H9 (cell line): ENCODE measurements around the gene SPATA1. TPM values are rescaled to one million over a fixed set of nuclear protein-coding genes. Genes with fewer than 3 reads are reported as not detected.

Experiments used
- DNase-seq: peaks from one replicate; pipeline ENCODE4 v3.0.0-alpha.2; 2017
- H2AFZ ChIP-seq: one replicate; pipeline ENCODE4 v1.6.1; 2013; ENCODE audit warnings: mild to moderate bottlenecking, low read length, control low read depth, moderate library complexity
- H2AK5ac ChIP-seq: 2 replicates; pipeline ENCODE4 v1.6.1; 2013; ENCODE audit warnings: low read length, control low read depth, mixed read lengths; ENCODE audit not compliant: insufficient read length
- H2BK120ac ChIP-seq: one replicate; pipeline ENCODE4 v1.6.1; 2013; ENCODE audit warnings: low read depth, mild to moderate bottlenecking, low read length, control low read depth, inconsistent platforms; ENCODE audit not compliant: poor library complexity, severe bottlenecking
- H2BK12ac ChIP-seq: 2 replicates; pipeline ENCODE4 v1.6.1; 2013; ENCODE audit warnings: low read length, control low read depth, mixed read lengths, low read depth; ENCODE audit not compliant: insufficient read length
- H2BK15ac ChIP-seq: 2 replicates; pipeline ENCODE4 v1.6.1; 2013; ENCODE audit warnings: low read depth, low read length, control low read depth
- H2BK20ac ChIP-seq: one replicate; pipeline ENCODE4 v1.6.1; 2013; ENCODE audit warnings: low read depth, mild to moderate bottlenecking, low read length, control low read depth, inconsistent platforms; ENCODE audit not compliant: poor library complexity, severe bottlenecking
- H2BK5ac ChIP-seq: 2 replicates; pipeline ENCODE4 v1.6.1; 2013; ENCODE audit warnings: low read length, control low read depth, mixed read lengths; ENCODE audit not compliant: insufficient read length
- H3K14ac ChIP-seq: 2 replicates; pipeline ENCODE4 v1.6.1; 2013; ENCODE audit warnings: low read length, control low read depth; ENCODE audit not compliant: insufficient read depth
- H3K18ac ChIP-seq: 2 replicates; pipeline ENCODE4 v1.6.1; 2013; ENCODE audit warnings: low read depth, mild to moderate bottlenecking, mixed read lengths, low read length, control low read depth; ENCODE audit not compliant: insufficient read length
- H3K23ac ChIP-seq: 2 replicates; pipeline ENCODE4 v1.6.1; 2013; ENCODE audit warnings: low read length, control low read depth, mixed read lengths, low read depth; ENCODE audit not compliant: insufficient read length
- H3K23me2 ChIP-seq: 2 replicates; pipeline ENCODE4 v1.6.1; 2013; ENCODE audit warnings: low read depth, mild to moderate bottlenecking, mixed read lengths, low read length, control low read depth; ENCODE audit not compliant: insufficient read length, poor library complexity, severe bottlenecking
- H3K27ac ChIP-seq: 2 replicates; pipeline ENCODE4 v1.5.1; 2013; ENCODE audit warnings: low read length, control low read depth, mixed read lengths, low read depth; ENCODE audit not compliant: insufficient read length
- H3K27me3 ChIP-seq: 2 replicates; pipeline ENCODE4 v1.6.1; 2013; ENCODE audit warnings: low read length, control low read depth, inconsistent platforms; ENCODE audit not compliant: insufficient read depth
- H3K4ac ChIP-seq: 2 replicates; pipeline ENCODE4 v1.6.1; 2013; ENCODE audit warnings: low read depth, mild to moderate bottlenecking, control low read depth, inconsistent platforms, low read length, moderate library complexity
- H3K4me1 ChIP-seq: 2 replicates; pipeline ENCODE4 v1.6.1; 2013; ENCODE audit warnings: low read length, control low read depth, inconsistent platforms; ENCODE audit not compliant: insufficient read depth
- H3K4me2 ChIP-seq: 2 replicates; pipeline ENCODE4 v1.6.1; 2013; ENCODE audit warnings: low read length, control low read depth, mixed read lengths; ENCODE audit not compliant: insufficient read length, insufficient read depth
- H3K56ac ChIP-seq: 2 replicates; pipeline ENCODE4 v1.6.1; 2013; ENCODE audit warnings: low read depth, mild to moderate bottlenecking, mixed read lengths, low read length, control low read depth; ENCODE audit not compliant: insufficient read length
- H3K79me1 ChIP-seq: 2 replicates; pipeline ENCODE4 v1.6.1; 2013; ENCODE audit warnings: low read depth, mild to moderate bottlenecking, moderate library complexity, low read length, control low read depth, inconsistent platforms; ENCODE audit not compliant: insufficient read depth, poor library complexity, severe bottlenecking
- H3K79me2 ChIP-seq: 2 replicates; pipeline ENCODE4 v1.6.1; 2013; ENCODE audit warnings: low read length, control low read depth, inconsistent platforms; ENCODE audit not compliant: insufficient read depth
- H3K9ac ChIP-seq: 2 replicates; pipeline ENCODE4 v1.6.1; 2013; ENCODE audit warnings: low read length, control low read depth, mixed read lengths; ENCODE audit not compliant: insufficient read length; ENCODE audit errors: extremely low read depth
- H3K9me3 ChIP-seq: one replicate; pipeline ENCODE4 v1.6.1; 2013; ENCODE audit warnings: low read depth, low read length, inconsistent platforms; ENCODE audit not compliant: control insufficient read depth
- H3T11ph ChIP-seq: one replicate; pipeline ENCODE4 v1.6.1; 2013; ENCODE audit warnings: mild to moderate bottlenecking, low read length, control low read depth, inconsistent platforms
- H4K20me1 ChIP-seq: one replicate; pipeline ENCODE4 v1.6.1; 2013; ENCODE audit not compliant: control insufficient read depth, insufficient read length, insufficient read depth
- H4K5ac ChIP-seq: 2 replicates; pipeline ENCODE4 v1.6.1; 2013; ENCODE audit warnings: low read depth, mild to moderate bottlenecking, mixed read lengths, low read length, control low read depth; ENCODE audit not compliant: insufficient read length
- H4K8ac ChIP-seq: replicated peaks from 2 replicates; pipeline ENCODE4 v1.6.1; 2013; ENCODE audit warnings: low read length, control low read depth, mixed read lengths, low read depth; ENCODE audit not compliant: insufficient read length
- H4K91ac ChIP-seq: 2 replicates; pipeline ENCODE4 v1.6.1; 2013; ENCODE audit warnings: low read depth, mild to moderate bottlenecking, moderate library complexity, mixed read lengths, low read length, control low read depth; ENCODE audit not compliant: insufficient read length
- H3K27ac Mint-ChIP-seq, 3 experiments: 2 replicates in 2 of 3; 3 replicates in 1 of 3; pipeline ENCODE4 v1.8.0; 2020 to 2021; ENCODE audit warnings: mixed read lengths in 3 of 3, mild to moderate bottlenecking in 1 of 3, moderate library complexity in 1 of 3
- H3K27me3 Mint-ChIP-seq: 2 replicates; pipeline ENCODE4 v1.8.0; 2021; ENCODE audit warnings: low read depth, mild to moderate bottlenecking, moderate library complexity, mixed read lengths
- H3K36me3 Mint-ChIP-seq, 3 experiments: 2 replicates in 2 of 3; 3 replicates in 1 of 3; pipeline ENCODE4 v1.8.0; 2020 to 2021; ENCODE audit warnings: low read depth in 3 of 3, mixed read lengths in 3 of 3; ENCODE audit not compliant: insufficient read depth in 1 of 3
- H3K4me1 Mint-ChIP-seq, 2 experiments: 2 replicates each; pipeline ENCODE4 v1.8.0; 2020; ENCODE audit warnings: mixed read lengths in 2 of 2
- H3K4me3 Mint-ChIP-seq, 2 experiments: 2 replicates in 1 of 2; 3 replicates in 1 of 2; pipeline ENCODE4 v1.8.0; 2020 to 2021; ENCODE audit warnings: mild to moderate bottlenecking in 2 of 2, mixed read lengths in 2 of 2, moderate library complexity in 1 of 2
- H3K9me3 Mint-ChIP-seq, 2 experiments: 2 replicates in 1 of 2; 3 replicates in 1 of 2; pipeline ENCODE4 v1.8.0; 2020; ENCODE audit warnings: mild to moderate bottlenecking in 2 of 2, mixed read lengths in 2 of 2, moderate library complexity in 1 of 2
- CTCF ChIP-seq: fragments of 200-600 bp; sonication (generic); conservative IDR thresholded peaks from 3 replicates; pipeline ENCODE4 v1.8.0; 2021; ENCODE audit warnings: antibody characterized with exemption, mild to moderate bottlenecking
- WGBS: extraction: QIAGEN DNeasy Blood & Tissue Kit; methylation state at CpG from one replicate; pipeline ENCODE4 v1.1.7; 2013; ENCODE audit warnings: missing lambda C conversion rate, low lambda C conversion rate, mixed read lengths; ENCODE audit not compliant: insufficient read length; ENCODE audit errors: extremely low coverage; 5-methylcytosine and 5-hydroxymethylcytosine counted together
- total RNA-seq: library from RNA; stranded (reverse); gene quantifications from 2 replicates; pipeline ENCODE4 v1.2.1, GENCODE V29; 2021

SPATA1 gene
- total RNA-seq, 1 experiment from 2014 or later = not detected

GRCh38 chr1:84510668-84511067 lies 4.5 kb downstream of the SPATA1 start:
- H3K4me1 ChIP-seq = no peaks in the 10 kb centered on the region
- H4K91ac ChIP-seq = no peak overlapping the region
- H2BK15ac ChIP-seq = no peak overlapping the region
- no peak for TF ChIP-seq CTCF
- Mint-ChIP-seq H3K4me1 (peaks cover 0 to 3% of the 10 kb centered on the region in 2 experiments; a peak in 1 of 4 replicates), H3K36me3 (peaks cover 5 to 11% (median 5%) of the 10 kb centered on the region in 3 experiments; a peak in 6 of 7 replicates), H3K9me3 (peaks cover 14% of the 10 kb centered on the region in 2 experiments; a peak in 3 of 5 replicates), H3K27me3 (no peaks in the 10 kb centered on the region), H3K27ac (no peak overlapping the region), H3K4me3 (no peak overlapping the region)
- no peak overlapping the region for H2BK120ac ChIP-seq
- no peak for DNase-seq
- H3K14ac ChIP-seq = no peak overlapping the region
- H3K9me3 ChIP-seq = no peaks in the 10 kb centered on the region
- H2BK20ac ChIP-seq = no peak overlapping the region
- no peak overlapping the region for H4K8ac ChIP-seq
- no peak overlapping the region for H2AFZ ChIP-seq
- H3K79me1 ChIP-seq = no peaks in the 10 kb centered on the region
- no peak overlapping the region for H3T11ph ChIP-seq
- no peak overlapping the region for H3K27ac ChIP-seq
- no peaks in the 10 kb centered on the region for H4K20me1 ChIP-seq
- no CpG with 5 or more reads among the region's 3 CpGs for WGBS
- no peak overlapping the region for H2AK5ac ChIP-seq
- H3K9ac ChIP-seq = no peak overlapping the region
- no peaks in the 10 kb centered on the region for H3K79me2 ChIP-seq
- no peak overlapping the region for H3K18ac ChIP-seq
- H3K27me3 ChIP-seq = no peaks in the 10 kb centered on the region
- no peak overlapping the region for H2BK12ac ChIP-seq
- no peak overlapping the region for H4K5ac ChIP-seq
- H3K4ac ChIP-seq = no peak overlapping the region
- no peak overlapping the region for H3K56ac ChIP-seq
- H3K23ac ChIP-seq = no peak overlapping the region
- no peak overlapping the region for H2BK5ac ChIP-seq
- peaks cover 4% of the 10 kb centered on the region for H3K23me2 ChIP-seq
- H3K4me2 ChIP-seq = no peak overlapping the region
